CD4-positive, alpha-beta T cell treated with Interleukin-21 for 1 hour (primary cell): Measurements from ENCODE around the gene SEC14L2.
"Not testable (repeated sequence)": the region's sequence is repeated elsewhere in the genome, so short reads cannot be mapped to it uniquely, and the experiment has no call there.

ENCODE experiments used
- DNase-seq: peaks from one replicate; pipeline ENCODE4 v3.0.0-alpha.2; 2020

Gene SEC14L2

GRCh38 chr22:30380011-30380410, 16.8 kb upstream of the SEC14L2 start:
- DNase-seq: no peak

DNA sequence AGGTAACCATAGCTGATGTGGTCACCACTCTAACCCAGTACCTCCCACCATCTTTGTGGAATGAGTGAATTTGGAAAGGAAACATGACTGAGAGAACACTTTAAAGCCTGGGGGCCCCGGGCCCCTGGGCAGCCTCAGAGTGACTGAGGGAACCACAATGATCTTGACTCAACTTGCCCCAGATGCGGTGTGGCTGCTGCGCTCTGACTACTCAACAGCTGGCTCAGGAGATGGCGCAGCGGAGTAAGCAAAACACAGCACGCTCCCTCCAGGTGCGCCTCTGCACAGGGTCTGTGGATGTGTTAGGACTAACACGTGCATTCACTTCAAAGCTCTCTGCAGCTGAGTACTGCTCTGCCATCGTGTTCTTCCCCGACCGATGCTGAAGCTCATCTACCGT, 15.6 kb upstream of the SEC14L2 start:
- DNase-seq: no peak

- DNase-seq: no peak
Observed at GRCh38 chr22:30382340-30382739, 14.5 kb upstream of the SEC14L2 start.

DNA sequence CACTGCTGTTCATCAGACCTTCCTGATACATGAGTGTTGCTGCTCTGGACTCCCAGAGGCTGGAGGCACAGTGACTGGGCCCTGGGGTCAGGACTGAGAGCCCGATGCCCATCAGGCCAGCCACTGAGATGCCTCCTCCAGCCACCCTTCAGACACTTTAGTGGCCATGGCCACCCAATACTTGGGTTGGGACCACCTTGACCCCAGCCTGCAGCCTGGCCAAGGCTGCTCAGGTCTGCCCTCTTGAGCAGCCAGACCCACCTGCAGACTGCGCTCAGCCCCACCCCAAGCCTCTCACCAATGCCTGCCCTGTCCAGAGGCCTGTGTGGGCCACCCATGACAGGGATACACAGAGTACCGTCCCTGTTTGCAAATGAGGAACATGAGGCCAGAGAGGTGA, 13.8 kb upstream of the SEC14L2 start:
- DNase-seq: no peak

DNA sequence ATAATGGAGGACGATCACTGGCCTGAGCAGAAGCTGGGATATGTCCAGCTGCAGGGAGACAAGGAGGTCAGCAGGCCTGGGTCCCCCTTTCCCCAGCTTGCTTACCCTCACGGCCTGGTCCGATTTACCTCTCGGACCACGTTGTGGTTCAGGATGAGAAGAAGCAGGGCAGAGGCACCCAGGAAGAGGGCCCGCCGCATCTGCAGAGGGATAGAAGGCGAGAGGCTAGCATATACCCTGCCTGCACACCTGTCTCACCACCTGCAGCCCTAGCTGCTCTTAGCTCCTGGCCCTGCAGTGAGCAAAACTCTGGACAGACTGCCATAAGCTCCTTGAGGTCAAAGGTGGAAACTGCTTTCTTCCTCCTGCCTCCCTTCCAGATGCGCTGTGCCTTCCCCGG, 10.9 kb upstream of the SEC14L2 start:
- DNase-seq: no peak

GRCh38 chr22:30386608-30386959, 10.2 kb upstream of the SEC14L2 start:
- DNase-seq: no peak

DNA sequence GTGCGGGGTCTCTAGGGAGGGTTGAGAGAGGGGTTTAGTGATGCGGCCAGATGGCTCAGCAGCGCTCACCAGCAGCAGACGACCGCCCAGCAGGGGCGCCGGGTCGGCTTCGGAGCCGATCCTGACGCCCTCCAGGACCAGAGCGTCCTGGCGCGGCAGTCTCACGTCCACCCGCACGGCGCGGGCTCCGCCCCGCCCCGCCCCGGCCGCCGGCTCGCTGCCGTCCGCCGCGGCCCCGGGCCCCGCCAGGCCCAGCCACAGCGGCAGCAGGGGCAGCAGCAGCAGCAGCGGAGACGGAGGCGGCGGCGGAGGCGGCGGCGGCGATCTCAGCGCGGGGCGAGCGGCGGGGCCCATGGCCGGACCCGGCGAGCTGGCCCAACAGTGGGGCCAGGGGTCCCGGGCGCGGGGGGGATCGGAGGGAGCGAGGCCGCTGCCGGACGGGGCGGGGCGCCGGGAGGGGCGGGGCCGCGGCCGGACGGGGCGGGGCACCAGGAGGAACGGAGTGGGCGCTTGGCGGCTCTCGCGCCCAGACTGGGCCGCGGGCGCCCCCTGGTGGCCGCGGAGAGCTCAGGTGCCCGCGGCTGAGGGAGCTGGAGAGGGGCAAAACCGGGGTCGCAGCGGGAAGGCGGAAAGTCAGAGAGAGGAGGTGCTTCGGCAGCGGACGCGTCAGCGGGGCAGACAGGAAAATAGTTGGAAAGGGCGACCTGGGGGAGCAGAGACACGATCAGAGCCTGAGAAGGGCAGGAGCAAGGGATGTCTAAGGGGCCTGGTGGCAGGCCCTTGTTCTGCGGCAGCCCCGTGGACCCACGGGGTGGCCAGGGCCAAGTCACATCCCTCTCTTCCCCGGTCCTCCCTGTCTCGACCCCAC, 9.6 kb upstream of the SEC14L2 start, which contains the start of gene RNF215:
Gene RNF215 (minus strand): TSS at position 452 of the 868 bp plus-strand sequence. CDS start 98 bp downstream, at position 354.
- peak; percentile 79 for DNase-seq

DNA sequence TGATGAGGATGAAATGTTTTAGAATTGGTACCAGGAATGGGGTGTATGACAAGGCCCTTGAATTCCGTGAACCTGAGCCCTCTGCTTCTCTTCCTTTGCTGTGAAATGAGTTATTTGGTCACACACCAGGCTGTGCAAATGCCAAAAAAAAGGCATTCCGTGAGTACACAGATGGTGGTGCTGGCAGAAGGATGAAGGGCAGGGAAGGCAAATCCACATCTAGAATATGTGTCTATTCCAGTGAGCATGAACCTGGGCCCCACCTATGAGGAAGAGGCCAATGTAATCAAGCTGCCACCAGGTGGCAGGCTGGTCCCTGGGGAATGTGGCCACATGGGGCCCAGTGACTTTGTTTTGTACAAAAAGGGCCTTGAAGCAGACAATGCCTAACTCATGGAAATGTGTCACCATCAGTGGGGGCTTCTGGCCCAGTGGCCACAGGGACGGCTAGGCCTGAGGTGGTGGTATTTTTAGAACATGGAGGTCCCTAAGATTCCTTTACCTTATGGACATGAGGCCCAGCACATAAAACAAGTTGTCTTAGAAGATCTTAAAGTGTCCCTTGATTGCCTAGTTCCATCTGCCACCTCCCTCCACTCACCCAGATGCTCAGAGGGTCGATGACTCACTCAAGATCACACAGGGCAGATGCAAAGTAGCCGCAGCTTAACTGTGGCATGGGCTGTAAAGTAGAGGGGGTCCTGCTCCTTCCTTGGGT, 5.7 kb upstream of the SEC14L2 start:
- peak; percentile 84 for DNase-seq

DNA sequence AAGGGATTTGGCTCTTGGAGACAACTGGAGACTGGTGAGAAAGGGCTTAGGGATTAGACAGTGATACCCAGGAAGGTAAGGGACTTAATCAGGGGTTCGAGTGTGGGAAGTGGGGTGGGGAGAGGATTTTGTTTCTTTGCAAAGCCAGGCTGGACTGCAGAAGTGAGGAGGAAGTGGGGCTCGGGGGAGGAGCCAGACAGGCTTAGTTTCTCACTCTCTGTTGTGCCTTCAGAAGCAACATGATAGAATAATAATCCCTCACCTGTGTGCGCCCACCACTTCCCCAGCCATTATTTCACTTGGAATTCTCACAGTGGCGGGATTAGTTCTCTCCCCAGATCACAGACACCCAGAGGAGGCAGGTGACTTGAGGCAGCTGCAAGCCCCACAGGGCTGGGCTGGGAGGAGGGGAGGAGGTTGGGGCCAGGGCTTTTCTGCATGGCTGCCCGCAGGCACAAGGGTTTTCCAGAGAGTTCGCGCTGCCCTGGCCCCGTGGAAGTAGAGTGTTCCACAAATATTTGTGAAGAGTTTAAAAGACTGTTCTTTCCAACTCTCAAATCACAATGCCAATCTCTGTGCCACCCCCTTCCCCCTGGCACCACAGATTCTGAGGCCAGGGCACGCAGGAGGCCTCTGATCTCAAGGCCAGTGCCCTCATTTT, 4.0 kb upstream of the SEC14L2 start:
- no peak for DNase-seq

DNA sequence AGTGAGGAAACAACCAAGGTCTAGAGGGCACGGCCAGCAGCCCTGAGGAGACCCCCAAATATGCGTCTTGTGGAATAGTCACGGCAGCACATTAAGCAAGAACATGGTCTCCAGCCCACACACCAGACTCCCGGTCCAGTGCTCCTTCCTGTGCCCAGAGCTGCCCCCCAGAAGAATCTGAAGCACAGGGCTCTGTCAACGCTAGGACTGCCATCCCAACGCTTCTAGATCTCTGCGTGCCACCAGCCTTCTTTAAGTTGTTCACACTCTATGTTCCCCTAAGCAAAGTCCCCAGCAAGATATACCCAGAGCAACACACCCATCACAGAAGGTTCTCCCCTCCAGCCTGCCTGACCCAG, 3.5 kb upstream of the SEC14L2 start:
- no peak for DNase-seq

GRCh38 chr22:30393885-30394284, 2.9 kb upstream of the SEC14L2 start:
- no peak for DNase-seq

GRCh38 chr22:30397656-30398635, 1.1 kb downstream of the SEC14L2 start:
- DNase-seq: no peak

DNA sequence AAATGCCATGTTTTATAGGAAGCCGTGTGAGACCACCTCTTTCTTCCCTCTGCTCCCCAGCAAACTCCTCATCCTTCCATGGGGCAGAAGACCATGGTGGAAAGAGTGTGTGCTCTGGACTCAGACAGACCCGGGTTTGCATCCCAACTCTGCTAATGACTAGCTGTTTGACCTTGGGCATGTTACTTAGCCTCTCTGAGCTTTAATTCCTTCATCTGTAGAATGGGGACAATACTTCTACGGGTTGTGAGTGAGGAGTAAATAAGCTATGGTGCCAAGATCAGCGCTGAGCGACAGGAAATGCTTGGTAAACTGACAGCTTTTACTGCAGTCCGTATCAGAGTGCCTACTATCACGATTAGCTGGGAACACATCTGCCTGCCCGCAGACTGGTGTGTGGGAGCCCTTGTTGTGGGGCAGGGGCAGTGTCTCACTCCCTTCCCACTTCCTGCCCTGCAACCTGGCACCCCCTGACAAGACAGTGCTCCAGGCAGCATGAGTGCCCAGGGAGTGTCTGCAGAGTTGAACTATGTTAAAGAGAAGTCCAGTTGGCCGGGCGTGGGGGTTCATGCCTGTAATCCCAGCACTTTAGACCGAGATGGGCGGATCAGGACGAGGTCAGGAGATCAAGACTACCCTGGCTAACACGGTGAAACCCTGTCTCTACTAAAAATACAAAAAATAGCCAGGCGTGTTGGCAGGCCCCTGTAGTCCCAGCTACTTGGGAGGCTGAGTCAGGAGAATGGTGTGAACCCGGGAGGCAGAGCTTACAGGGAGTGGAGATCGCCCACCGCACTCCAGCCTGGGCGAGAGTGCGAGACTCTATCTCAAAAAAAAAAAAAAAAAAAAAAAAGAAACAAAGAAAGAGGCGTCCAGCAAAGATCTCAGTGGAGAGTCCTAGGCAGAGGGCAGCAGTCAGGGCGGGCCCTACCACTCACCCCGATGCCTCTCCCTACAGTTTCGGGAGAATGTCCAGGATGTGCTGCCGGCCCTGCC, 2.2 kb downstream of the SEC14L2 start:
- peak; percentile 10 for DNase-seq

DNA sequence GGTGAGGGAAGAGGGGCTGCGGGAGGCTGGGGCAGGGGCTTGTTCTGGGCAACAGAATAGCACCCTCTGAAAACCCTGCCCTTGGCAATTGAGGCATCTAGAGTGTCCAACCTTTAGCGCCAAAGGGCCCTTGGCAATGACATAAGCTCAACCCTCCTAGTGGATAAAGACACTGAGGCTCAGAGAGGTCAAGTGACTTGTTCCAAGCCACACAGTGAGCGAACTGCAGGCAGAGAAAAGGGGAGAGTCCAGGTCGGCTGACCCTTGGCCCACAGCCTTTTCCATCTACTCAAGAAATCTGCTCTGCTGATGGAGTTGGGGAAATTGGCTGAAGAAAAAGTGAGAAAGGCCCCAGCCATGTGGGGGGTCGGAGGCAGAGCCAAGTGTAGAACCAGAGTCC, 2.9 kb downstream of the SEC14L2 start:
- no peak for DNase-seq

DNA sequence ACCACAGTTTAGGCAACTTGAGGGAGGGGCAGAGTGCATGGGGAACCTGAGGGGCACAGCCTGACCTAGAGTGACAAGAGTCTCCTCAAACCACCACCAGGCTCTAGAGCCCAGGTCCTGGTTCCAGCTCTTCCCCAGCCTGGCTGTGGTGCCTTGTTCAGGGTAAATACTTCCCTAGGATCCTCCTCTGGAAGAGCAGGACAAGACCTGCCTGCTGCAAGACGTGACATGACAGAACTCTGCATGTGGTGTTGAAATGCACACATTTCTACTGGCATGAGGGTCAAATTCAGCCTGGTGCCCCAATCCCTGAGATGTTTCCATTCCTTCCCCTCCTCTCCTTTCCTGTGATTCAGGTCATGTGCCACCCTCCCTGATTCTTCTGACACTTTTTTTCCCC, 3.3 kb downstream of the SEC14L2 start:
- DNase-seq: no peak

- not testable (repeated sequence) for DNase-seq
Observed at GRCh38 chr22:30401024-30401423, 4.2 kb downstream of the SEC14L2 start.

- no peak for DNase-seq
Observed at GRCh38 chr22:30402028-30402765, 5.4 kb downstream of the SEC14L2 start.

DNA sequence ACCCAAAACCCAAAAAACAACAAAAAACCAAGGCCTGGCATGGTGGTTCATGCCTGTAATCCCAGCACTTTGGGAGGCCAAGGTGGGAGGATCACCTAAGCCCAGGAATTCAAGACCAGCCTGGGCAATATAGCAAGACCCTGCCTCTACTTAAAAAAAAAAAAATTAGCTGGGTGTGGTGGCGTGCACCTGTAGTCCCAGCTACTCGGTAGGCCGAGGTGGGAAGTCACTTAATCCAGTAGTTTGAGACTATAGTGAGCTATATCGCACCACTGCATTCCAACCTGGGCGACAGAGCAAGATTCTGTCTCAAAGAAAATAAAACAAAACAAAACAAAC, 5.9 kb downstream of the SEC14L2 start:
- DNase-seq: not testable (repeated sequence)

DNA sequence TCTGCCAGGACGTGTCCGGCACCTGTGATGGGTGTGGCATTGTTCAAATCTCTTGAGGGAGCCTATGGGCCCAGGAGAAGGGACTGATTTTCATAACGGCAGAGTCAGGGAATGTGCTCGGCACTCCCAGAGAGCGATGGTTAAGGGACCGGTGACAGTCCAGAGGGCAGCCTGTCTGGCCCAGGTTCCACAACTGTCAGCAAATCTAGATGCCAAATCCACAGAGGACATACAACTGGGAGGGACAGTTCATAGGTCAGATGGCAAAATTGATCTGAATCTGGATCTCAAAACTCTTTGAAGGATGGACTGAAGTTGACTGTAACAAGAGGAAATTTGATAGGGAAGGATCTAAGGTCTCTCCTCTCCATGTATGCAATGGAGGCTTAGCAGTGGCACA, 7.5 kb downstream of the SEC14L2 start:
- no peak for DNase-seq

- no peak for DNase-seq
Observed at GRCh38 chr22:30405731-30406130, 8.9 kb downstream of the SEC14L2 start.

- no peak for DNase-seq
Observed at GRCh38 chr22:30406400-30406799, 9.6 kb downstream of the SEC14L2 start.
